Endothelial cell (in vitro differentiated cells): ENCODE data around the gene SUGP2. TPM values are rescaled to one million over a fixed set of nuclear protein-coding genes. Genes with fewer than 3 reads are reported as not detected.

Experiments
- DNase-seq: peaks from one replicate; pipeline ENCODE4 v3.0.0; 2021; ENCODE audit warnings: low spot score
- H3K27ac Mint-ChIP-seq: one replicate; pipeline ENCODE4 v1.8.0; 2021; ENCODE audit warnings: mixed read lengths, inconsistent platforms; ENCODE audit not compliant: unreplicated experiment
- H3K27me3 Mint-ChIP-seq: one replicate; pipeline ENCODE4 v1.8.0; 2021; ENCODE audit warnings: mild to moderate bottlenecking, moderate library complexity, mixed read lengths, inconsistent platforms; ENCODE audit not compliant: unreplicated experiment
- H3K36me3 Mint-ChIP-seq: one replicate; pipeline ENCODE4 v1.8.0; 2021; ENCODE audit warnings: mild to moderate bottlenecking, low read depth, mixed read lengths, inconsistent platforms; ENCODE audit not compliant: unreplicated experiment
- H3K4me1 Mint-ChIP-seq: one replicate; pipeline ENCODE4 v1.8.0; 2021; ENCODE audit warnings: mild to moderate bottlenecking, mixed read lengths, inconsistent platforms; ENCODE audit not compliant: unreplicated experiment
- H3K4me3 Mint-ChIP-seq: one replicate; pipeline ENCODE4 v1.8.0; 2021; ENCODE audit warnings: mild to moderate bottlenecking, mixed read lengths, inconsistent platforms; ENCODE audit not compliant: unreplicated experiment
- H3K9me3 Mint-ChIP-seq: one replicate; pipeline ENCODE4 v1.8.0; 2021; ENCODE audit warnings: mixed read lengths, inconsistent platforms; ENCODE audit not compliant: unreplicated experiment
- CTCF ChIP-seq: fragments of 200-600 bp; sonication (generic); IDR thresholded peaks from one replicate; pipeline ENCODE4 v1.5.0; 2021; ENCODE audit warnings: antibody characterized with exemption; ENCODE audit not compliant: unreplicated experiment
- total RNA-seq: library from RNA; stranded (reverse); fragmentation: NEBNext Ultra II Directional; extraction: Animal tissue kit (Norgen Biotek cat#: 25700); gene quantifications from one replicate; pipeline ENCODE4 v1.2.1, GENCODE V29; 2021; ENCODE audit not compliant: unreplicated experiment

Gene SUGP2
- total RNA-seq, 1 donor from 2014 or later = 109 TPM

GRCh38 chr19:19051478-19052213, 18.3 kb upstream of the SUGP2 start:
- TF ChIP-seq CTCF = no peak
- Mint-ChIP-seq H3K4me3 (peak overlapping the region; percentile 47), H3K27ac (no peak overlapping the region), H3K36me3 (peaks cover 17% of the 10 kb centered on the region), H3K9me3 (no peaks in the 10 kb centered on the region), H3K4me1 (no peaks in the 10 kb centered on the region), H3K27me3 (peaks cover 2% of the 10 kb centered on the region)
- DNase-seq = no peak

GRCh38 chr19:19050731-19051130, 17.4 kb upstream of the SUGP2 start:
- Mint-ChIP-seq H3K9me3 (no peaks in the 10 kb centered on the region), H3K4me1 (no peaks in the 10 kb centered on the region), H3K27me3 (peaks cover 2% of the 10 kb centered on the region), H3K4me3 (no peak overlapping the region), H3K36me3 (peaks cover 13% of the 10 kb centered on the region), H3K27ac (no peak overlapping the region)
- TF ChIP-seq CTCF = no peak
- no peak for DNase-seq

- H3K27ac Mint-ChIP-seq = no peak overlapping the region
- H3K36me3 Mint-ChIP-seq = peaks cover 15% of the 10 kb centered on the region
- no peaks in the 10 kb centered on the region for H3K9me3 Mint-ChIP-seq
- no peak overlapping the region for H3K4me3 Mint-ChIP-seq
- H3K4me1 Mint-ChIP-seq = no peaks in the 10 kb centered on the region
- no peak for DNase-seq
- H3K27me3 Mint-ChIP-seq = peaks cover 2% of the 10 kb centered on the region
- TF ChIP-seq CTCF = no peak
These were observed 16.8 kb upstream of the SUGP2 start for GRCh38 chr19:19050104-19050503.

GRCh38 chr19:19049406-19049805, 16.1 kb upstream of the SUGP2 start:
- Mint-ChIP-seq H3K4me1 (no peaks in the 10 kb centered on the region), H3K9me3 (no peaks in the 10 kb centered on the region), H3K27ac (no peak overlapping the region), H3K27me3 (peaks cover 2% of the 10 kb centered on the region), H3K4me3 (no peak overlapping the region), H3K36me3 (peaks cover 22% of the 10 kb centered on the region)
- DNase-seq = no peak
- no peak for TF ChIP-seq CTCF

GRCh38 chr19:19043881-19044280, 10.6 kb upstream of the SUGP2 start:
- no peak for TF ChIP-seq CTCF
- no peaks in the 10 kb centered on the region for H3K4me1 Mint-ChIP-seq
- H3K36me3 Mint-ChIP-seq = peaks cover 9% of the 10 kb centered on the region
- H3K27me3 Mint-ChIP-seq = no peaks in the 10 kb centered on the region
- no peak overlapping the region for H3K27ac Mint-ChIP-seq
- no peak overlapping the region for H3K4me3 Mint-ChIP-seq
- no peak for DNase-seq
- no peaks in the 10 kb centered on the region for H3K9me3 Mint-ChIP-seq
